ENCODE data around the gene SLC39A3. TPM values are rescaled to one million over a fixed set of nuclear protein-coding genes. Genes with fewer than 3 reads are reported as not detected.

The SLC39A3 gene
- total RNA-seq, 1 donor from 2014 or later, result 59.6 TPM

GRCh38 chr19:2744113-2744512 lies 4.3 kb upstream of the SLC39A3 start:
- no peak for TF ChIP-seq CTCF (IDR thresholded peaks at IDR 0.05; ENCODE audit: insufficient read depth, low read length, poor library complexity, severe bottlenecking)
- peaks cover 2% of the 10 kb centered on the region for H3K27me3 ChIP-seq (ENCODE audit: control insufficient read depth, insufficient read depth, low read length)
- H3K4me3 ChIP-seq (ENCODE audit: low read depth, low read length), result no peak overlapping the region
- DNase-seq (ENCODE audit: low read depth), result no peak
- H3K36me3 ChIP-seq (ENCODE audit: control insufficient read depth, insufficient read depth, low read length), result no peaks in the 10 kb centered on the region

GRCh38 chr19:2743099-2743498 lies 3.3 kb upstream of the SLC39A3 start:
- no peak for TF ChIP-seq CTCF (IDR thresholded peaks at IDR 0.05; ENCODE audit: insufficient read depth, low read length, poor library complexity, severe bottlenecking)
- no peaks in the 10 kb centered on the region for H3K27me3 ChIP-seq (ENCODE audit: control insufficient read depth, insufficient read depth, low read length)
- H3K4me3 ChIP-seq (ENCODE audit: low read depth, low read length), result no peak overlapping the region
- H3K36me3 ChIP-seq (ENCODE audit: control insufficient read depth, insufficient read depth, low read length), result no peaks in the 10 kb centered on the region
- no peak for DNase-seq (ENCODE audit: low read depth)

GRCh38 chr19:2740314-2740656 lies 468 bp upstream of the SLC39A3 start:
- H3K36me3 ChIP-seq (ENCODE audit: control insufficient read depth, insufficient read depth, low read length), result no peaks in the 10 kb centered on the region
- no peak for TF ChIP-seq CTCF (IDR thresholded peaks at IDR 0.05; ENCODE audit: insufficient read depth, low read length, poor library complexity, severe bottlenecking)
- H3K27me3 ChIP-seq (ENCODE audit: control insufficient read depth, insufficient read depth, low read length), result no peaks in the 10 kb centered on the region
- no peak overlapping the region for H3K4me3 ChIP-seq (ENCODE audit: low read depth, low read length)
- DNase-seq (ENCODE audit: low read depth), result no peak

GRCh38 chr19:2736550-2737190 lies 3.1 kb downstream of the SLC39A3 start:
- no peak for DNase-seq (ENCODE audit: low read depth)
- no peak for TF ChIP-seq CTCF (IDR thresholded peaks at IDR 0.05; ENCODE audit: insufficient read depth, low read length, poor library complexity, severe bottlenecking)
- H3K4me3 ChIP-seq (ENCODE audit: low read depth, low read length), result no peak overlapping the region
- H3K27me3 ChIP-seq (ENCODE audit: control insufficient read depth, insufficient read depth, low read length), result no peaks in the 10 kb centered on the region
- H3K36me3 ChIP-seq (ENCODE audit: control insufficient read depth, insufficient read depth, low read length), result peaks cover 2% of the 10 kb centered on the region

- TF ChIP-seq CTCF (IDR thresholded peaks at IDR 0.05; ENCODE audit: insufficient read depth, low read length, poor library complexity, severe bottlenecking), result no peak
- Histone ChIP-seq H3K36me3 (ENCODE audit: control insufficient read depth, insufficient read depth, low read length) (peaks cover 2% of the 10 kb centered on the region), H3K4me3 (ENCODE audit: low read depth, low read length) (no peak overlapping the region), H3K27me3 (ENCODE audit: control insufficient read depth, insufficient read depth, low read length) (no peaks in the 10 kb centered on the region)
- DNase-seq (ENCODE audit: low read depth), result no peak
These were observed 4.4 kb downstream of the SLC39A3 start for GRCh38 chr19:2735374-2735773.

- DNase-seq (ENCODE audit: low read depth), result no peak
- Histone ChIP-seq H3K27me3 (ENCODE audit: control insufficient read depth, insufficient read depth, low read length) (no peaks in the 10 kb centered on the region), H3K36me3 (ENCODE audit: control insufficient read depth, insufficient read depth, low read length) (peaks cover 2% of the 10 kb centered on the region), H3K4me3 (ENCODE audit: low read depth, low read length) (no peak overlapping the region)
- TF ChIP-seq CTCF (IDR thresholded peaks at IDR 0.05; ENCODE audit: insufficient read depth, low read length, poor library complexity, severe bottlenecking), result no peak
These were observed 5.1 kb downstream of the SLC39A3 start for GRCh38 chr19:2734589-2735288.

Measured in kidney epithelial cell (primary cell).